Fibroblast of skin of right biceps (primary cell): ENCODE data around the gene HOXD4.

Source experiments
- DNase-seq: peaks from one replicate; pipeline ENCODE4 v3.0.0-alpha.2; 2013

The HOXD4 gene

GRCh38 chr2:176172895-176173566, 21.7 kb downstream of the HOXD4 start:
- no peak for DNase-seq

DNA sequence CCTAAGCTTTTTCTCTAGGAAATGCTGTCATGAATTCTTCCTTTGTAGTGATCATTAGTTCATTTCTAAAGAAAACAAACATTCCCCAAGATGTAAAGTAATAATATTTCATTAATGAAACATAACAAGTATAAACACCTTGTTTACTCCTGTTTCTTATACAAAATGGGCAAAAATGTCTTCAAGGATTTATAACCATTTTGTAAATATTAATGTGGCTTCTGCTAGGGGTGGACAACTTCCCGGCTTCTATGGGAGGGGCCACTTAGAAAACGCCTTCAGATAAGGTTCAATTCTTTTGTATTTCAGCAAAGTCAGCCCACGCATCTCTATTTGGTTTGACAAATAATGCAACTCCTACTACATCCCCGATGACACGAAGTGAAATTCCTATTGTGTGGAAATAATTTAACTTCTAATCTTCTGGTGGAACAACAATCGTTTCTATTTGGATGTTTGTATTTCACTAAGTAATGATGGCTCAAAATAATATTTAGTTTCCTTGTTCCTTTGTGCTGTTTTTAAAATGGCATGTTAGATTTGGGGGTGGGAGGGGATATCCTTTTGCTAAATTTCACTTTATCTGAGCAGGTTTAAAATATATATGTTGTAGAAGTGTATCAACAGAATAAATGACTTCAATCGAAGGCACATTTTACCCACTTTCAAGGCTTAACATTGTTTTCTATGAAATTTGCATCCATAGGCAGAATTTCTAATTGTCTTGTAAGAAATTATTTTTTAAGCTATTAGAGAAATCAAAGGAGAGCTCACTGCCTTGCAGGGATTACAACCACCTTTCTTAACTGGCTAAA, 22.4 kb downstream of the HOXD4 start:
- DNase-seq = no peak

DNA sequence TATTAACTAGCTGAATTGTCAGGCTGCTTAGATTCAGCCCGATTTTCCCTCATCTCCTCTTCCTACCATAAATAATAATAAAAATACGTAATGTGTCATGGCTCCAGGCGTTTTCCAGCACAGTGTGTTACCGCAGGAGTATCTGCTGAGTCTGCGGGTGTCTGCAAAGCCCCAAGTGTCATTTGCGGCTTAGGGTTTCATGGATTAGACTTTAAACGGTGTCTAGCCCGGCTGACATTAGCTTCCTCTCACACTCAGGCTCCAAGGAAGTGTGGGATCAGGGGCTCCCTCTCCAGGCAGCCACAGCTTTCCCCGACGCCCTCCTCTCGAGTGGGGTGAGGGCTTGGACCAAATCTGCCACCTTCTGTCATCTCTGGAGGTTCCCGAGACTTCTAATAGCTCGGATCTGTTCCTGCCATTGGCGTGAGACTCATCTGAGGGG, 23.1 kb downstream of the HOXD4 start:
- peak; percentile 77 for DNase-seq

- peak; percentile 74 for DNase-seq
Measured at GRCh38 chr2:176174824-176175708, 23.7 kb downstream of the HOXD4 start.

DNA sequence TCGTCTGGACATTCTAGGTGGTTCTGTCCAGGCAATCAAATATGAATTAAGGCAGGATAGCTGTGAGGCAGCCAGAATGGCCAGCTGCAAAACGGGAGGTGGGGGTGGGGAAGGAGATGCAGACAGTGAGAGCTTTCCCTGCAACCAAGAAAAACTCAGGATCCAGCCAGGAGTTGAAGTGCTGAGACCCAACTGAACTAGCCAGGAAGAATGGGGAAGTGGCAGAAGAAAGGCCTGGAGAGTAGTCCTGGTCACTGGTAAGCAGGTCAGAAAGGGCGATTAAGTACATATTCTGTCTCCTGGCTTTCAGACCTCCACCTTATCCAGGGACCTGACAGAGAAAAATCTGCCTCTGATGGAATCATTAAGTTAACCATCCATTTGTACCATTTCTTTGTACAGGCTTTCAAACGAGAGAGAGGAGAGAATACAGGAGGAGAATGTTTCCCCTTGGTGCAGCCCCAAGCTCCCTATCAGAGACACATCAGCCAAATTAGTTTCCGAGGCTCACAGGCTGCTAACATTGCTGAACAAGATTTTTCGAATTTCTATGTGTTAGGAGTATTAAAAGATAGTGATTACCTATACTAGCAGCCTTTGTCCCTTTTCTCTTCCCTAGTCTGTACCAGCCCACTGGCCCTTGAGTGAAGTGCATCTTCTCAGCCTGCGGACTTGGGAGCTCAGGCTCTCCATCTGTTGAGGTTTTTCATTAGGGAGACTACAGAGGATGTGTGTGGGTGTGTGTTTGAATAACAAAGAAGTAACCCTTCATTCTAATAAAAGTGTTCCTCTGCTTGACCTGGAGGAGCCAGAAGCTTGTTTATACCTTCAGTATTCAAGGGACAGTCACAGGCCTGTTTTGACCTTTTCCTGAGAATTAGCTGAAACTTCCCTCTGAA, 24.6 kb downstream of the HOXD4 start:
- DNase-seq = no peak

DNA sequence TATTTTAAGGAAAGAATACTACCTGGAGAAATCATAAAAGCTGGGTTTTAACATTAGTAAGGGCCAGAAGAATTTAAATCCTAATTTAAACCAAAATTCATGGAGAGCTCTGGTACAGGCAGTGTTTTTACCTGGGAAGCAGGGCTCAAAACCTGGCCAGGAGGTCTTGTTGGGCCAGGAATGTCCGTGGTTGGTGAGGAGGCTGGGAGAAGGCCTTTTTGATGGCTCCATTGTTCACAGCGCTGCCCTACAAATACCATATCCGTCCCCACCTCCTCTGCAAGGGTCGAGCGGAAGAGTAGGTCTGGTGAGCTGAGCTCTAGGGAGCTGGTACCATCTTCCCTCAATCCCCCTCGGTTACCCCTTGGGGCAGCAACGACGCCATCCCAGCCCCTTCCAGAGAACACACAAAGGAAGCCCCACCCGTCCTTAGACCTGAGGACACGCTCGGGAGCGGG, 26.3 kb downstream of the HOXD4 start:
- no peak for DNase-seq

DNA sequence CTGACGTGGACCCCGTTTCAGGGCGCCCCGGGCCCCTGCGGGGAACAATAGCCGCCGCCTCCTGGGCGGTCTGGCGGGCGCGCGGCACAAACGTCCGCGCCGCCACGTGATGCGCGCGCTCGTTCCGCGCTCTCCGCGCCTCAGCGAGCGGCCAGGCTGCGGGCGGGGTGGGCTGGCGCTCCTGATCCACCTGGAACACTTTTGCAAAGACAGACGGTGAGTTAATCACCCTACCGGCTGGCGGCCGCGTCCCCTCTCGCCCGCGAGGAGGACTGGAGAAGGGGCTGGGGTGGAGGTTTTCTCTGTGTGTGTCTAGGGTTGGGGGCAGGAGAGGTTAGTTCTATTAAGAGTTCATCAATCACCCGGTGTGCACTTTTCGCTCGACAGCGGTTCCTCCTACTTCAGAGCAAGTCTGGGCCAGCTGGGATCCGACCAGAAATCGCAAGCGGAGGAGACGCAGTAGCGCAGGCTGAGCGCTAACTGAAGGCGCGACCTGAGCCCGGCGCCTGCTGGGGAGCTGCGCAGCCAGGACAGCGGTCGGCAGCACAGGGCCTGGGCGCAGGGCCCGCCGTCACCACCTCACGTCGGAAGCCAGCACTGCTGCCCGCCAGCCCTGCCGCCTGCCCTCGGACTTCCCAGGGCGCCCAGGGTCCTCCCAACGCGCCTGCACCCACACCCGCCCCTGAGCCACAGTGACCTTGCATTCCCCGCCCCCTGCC, 26.8 kb downstream of the HOXD4 start:
- peak; percentile 85 for DNase-seq

DNA sequence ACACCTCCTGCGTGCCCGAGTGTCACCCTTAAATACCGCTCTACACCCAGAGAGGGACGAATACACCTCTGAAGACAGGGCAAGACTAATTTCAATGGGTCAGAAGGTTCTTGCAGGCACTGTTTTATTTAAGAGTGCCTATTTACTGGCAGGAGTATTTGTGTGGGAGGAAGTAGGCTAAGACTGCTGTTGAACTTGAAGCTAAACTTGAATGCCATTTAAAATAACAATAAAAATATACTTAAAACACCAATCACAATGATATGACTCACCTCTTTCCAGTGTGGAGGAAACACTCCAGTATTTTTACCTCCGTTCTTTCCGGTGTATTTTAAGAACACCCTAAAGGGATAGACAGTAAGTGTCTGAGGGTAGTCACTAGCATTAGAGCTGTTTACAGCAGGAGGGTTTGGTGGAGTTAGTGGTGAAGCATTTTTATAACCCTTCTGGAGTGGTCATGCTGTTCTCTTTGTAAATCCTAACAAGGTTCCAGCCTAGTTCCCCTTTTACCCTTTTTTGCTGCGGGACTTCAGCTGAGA, 27.5 kb downstream of the HOXD4 start:
- no peak for DNase-seq

GRCh38 chr2:176181551-176181950, 30.2 kb downstream of the HOXD4 start:
- DNase-seq = no peak

DNA sequence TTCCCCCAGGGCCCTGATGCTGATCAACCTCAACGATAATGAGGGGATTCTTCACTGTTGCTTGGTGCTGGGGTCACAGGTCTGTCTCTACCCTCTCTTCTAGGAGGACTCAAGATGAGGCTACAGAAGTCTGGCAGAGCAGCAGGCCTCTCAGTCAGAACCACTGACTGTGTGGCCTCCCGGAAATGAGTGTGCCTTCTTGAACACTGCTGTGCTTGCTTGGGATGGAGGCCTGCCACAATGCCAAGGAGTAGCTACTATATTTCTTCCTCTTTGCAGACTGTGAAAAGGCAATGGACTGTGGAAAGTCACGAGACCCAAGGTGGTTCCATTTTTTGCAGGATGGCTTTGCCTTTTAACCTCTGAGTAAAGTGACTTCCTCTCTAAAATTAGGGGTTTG, 31.3 kb downstream of the HOXD4 start:
- DNase-seq = no peak

DNA sequence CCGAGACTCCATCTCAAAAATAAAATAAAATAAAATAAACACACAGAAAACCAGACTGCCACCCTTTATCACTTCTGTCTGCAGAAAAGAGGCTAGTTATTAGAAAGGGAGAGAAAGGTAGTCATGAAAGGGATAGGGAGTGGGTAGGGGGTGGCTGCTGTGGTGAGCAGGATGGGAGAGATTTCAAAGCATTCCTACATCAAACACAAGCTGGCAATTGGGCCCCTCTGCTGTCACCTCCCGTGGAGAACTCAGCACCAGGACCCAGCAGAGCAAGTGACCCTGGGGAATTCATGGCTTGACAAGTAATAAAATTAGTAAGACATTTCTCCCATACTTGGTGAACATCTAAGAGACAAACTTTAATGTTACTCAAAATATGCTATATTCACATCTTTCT, 33.4 kb downstream of the HOXD4 start:
- DNase-seq = no peak

- DNase-seq = no peak
Measured at GRCh38 chr2:176186024-176186423, 34.7 kb downstream of the HOXD4 start.

GRCh38 chr2:176187200-176187898, 36.0 kb downstream of the HOXD4 start:
- no peak for DNase-seq

DNA sequence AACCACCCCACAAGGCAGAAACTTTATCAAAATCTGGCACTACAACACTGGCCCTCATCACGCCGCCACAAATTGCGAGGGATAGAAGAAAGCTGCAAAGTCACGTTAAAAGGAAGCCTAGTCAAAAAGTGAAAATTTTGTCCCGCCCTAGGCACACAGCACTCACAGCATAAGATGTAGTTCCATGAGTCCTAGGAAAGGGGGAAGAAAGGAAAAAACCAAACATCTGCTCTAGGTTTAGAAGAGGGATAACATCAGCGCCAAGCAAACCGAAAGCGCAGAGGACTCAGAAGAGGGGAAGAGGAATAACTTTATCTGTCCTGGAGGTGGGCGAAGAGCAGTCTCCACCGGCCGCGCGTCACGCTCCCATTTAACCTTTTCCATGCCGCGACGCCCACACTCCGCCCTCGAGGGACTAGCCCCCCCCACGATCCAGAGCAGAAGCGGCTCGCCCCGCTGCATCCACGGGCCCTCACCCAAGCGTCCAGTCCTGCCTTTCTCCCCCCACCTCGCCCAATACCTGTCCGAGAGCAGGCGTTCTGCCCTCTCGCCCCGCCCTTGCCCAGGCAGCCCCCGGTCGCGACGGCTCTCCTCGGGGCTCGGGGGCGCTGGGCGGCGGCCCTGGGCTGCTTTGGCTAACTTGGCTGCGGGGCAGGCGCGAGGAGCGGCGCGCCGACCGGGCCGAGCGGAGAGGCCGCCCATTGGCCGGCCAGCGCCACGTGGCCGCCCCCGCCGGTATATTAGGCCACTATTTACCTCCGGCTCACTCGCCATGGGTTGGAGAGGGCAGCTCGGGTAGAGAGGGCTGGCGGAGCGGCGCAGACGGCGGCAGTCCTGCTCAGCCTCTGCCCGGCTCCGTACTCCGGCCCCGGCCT, 36.8 kb downstream of the HOXD4 start, which contains the start of gene HOXD1:
TSS of gene HOXD1 (plus strand) at position 770 of the 875 bp plus-strand sequence. CDS start 134 bp downstream, outside the sequence.
- DNase-seq = peak; percentile 65

DNA sequence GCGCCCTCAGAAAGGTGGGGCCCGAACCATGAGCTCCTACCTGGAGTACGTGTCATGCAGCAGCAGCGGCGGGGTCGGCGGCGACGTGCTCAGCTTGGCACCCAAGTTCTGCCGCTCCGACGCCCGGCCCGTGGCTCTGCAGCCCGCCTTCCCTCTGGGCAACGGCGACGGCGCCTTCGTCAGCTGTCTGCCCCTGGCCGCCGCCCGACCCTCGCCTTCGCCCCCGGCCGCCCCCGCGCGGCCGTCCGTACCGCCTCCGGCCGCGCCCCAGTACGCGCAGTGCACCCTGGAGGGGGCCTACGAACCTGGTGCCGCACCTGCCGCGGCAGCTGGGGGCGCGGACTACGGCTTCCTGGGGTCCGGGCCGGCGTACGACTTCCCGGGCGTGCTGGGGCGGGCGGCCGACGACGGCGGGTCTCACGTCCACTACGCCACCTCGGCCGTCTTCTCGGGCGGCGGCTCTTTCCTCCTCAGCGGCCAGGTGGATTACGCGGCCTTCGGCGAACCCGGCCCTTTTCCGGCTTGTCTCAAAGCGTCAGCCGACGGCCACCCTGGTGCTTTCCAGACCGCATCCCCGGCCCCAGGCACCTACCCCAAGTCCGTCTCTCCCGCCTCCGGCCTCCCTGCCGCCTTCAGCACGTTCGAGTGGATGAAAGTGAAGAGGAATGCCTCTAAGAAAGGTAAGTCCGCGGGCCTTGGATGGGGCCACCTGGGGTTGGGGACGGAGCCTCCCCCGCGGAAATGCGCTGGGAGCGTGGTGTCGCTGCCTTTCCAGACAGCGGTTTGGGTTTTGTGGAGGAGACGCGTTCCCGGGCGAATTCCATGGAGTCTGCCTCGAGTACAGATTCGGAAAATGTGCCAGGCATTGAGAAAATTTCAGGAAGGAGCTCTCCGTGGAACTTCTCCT, 37.7 kb downstream of the HOXD4 start:
- no peak for DNase-seq

GRCh38 chr2:176189681-176190641, 38.6 kb downstream of the HOXD4 start:
- no peak for DNase-seq

DNA sequence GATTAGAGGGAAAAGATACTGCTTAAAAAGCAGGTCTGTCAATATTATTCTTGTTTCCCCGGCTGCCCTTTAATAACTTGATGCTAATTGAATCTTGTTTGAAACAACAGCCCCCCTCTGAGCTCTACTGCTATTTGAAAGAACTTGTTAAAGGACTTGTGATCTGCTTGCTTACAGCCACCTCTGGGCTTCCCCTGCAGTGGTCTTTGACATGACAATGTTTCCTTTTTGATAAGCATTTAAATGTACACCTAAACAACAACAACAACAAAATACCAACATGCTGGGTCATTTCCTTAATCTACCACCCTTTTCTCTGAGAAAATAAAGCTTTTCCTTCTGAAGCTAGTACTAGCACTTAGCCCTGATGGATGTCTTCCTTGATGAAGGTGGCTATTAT, 41.0 kb downstream of the HOXD4 start:
- DNase-seq = no peak
